A673 (cell line): Measurements from ENCODE around the gene FAM216A. TPM values are rescaled to one million over a fixed set of nuclear protein-coding genes. Genes with fewer than 3 reads are reported as not detected.

Experiments
- BruUV-seq: library from RNA; stranded (reverse); fragments of 400-500 nt; replicated peaks from 2 replicates; lab custom pipeline; 2021; lab: Mats Ljungman, UMichigan
- CTCF ChIA-PET: fragments of 300-600 bp; sonication (Branson Sonifier 250); formaldehyde crosslinking; loops from one replicate; lab custom pipeline; 2022; ENCODE audit warnings: antibody characterized with exemption; lab: Charles Lee
- POLR2A ChIA-PET: fragments of 300-600 bp; sonication (Branson Sonifier 250); formaldehyde crosslinking; loops from one replicate; lab custom pipeline; 2022; ENCODE audit warnings: antibody characterized with exemption; ENCODE audit not compliant: low non-redundant PET; lab: Charles Lee
- DNase-seq: peaks from one replicate; pipeline ENCODE4 v3.0.0-alpha.2; 2015; ENCODE audit warnings: low spot score
- H3K27ac ChIP-seq: fragments of 200-600 bp; sonication (generic); 2 replicates; pipeline ENCODE4 v1.5.1; 2016; ENCODE audit warnings: mixed run types, low read depth, mild to moderate bottlenecking, mixed read lengths, antibody characterized with exemption, low read length; ENCODE audit not compliant: poor library complexity, severe bottlenecking
- H3K27me3 ChIP-seq: fragments of 200-600 bp; sonication (generic); replicated peaks from 2 replicates; pipeline ENCODE4 v1.6.1; 2017; ENCODE audit warnings: mixed run types, low read depth, mild to moderate bottlenecking, mixed read lengths, antibody characterized with exemption, low read length; ENCODE audit not compliant: insufficient read depth, poor library complexity
- H3K36me3 ChIP-seq: fragments of 200-600 bp; sonication (generic); 2 replicates; pipeline ENCODE4 v1.6.1; 2016; ENCODE audit warnings: mixed run types, mild to moderate bottlenecking, mixed read lengths, antibody characterized with exemption, low read length; ENCODE audit not compliant: insufficient read depth, poor library complexity, severe bottlenecking
- H3K4me1 ChIP-seq: fragments of 200-600 bp; sonication (generic); 2 replicates; pipeline ENCODE4 v1.6.1; 2017; ENCODE audit warnings: mixed run types, mild to moderate bottlenecking, mixed read lengths, antibody characterized with exemption, low read length; ENCODE audit not compliant: insufficient read depth, poor library complexity, severe bottlenecking
- H3K4me3 ChIP-seq: fragments of 200-600 bp; sonication (generic); 2 replicates; pipeline ENCODE4 v1.5.1; 2016; ENCODE audit warnings: low read depth, mixed run types, mild to moderate bottlenecking, mixed read lengths, low read length; ENCODE audit not compliant: poor library complexity, severe bottlenecking
- H3K9me3 ChIP-seq: fragments of 200-600 bp; sonication (generic); 2 replicates; pipeline ENCODE4 v1.6.1; 2016; ENCODE audit warnings: mixed run types, low read depth, mild to moderate bottlenecking, mixed read lengths, antibody characterized with exemption, low read length; ENCODE audit not compliant: poor library complexity, severe bottlenecking
- CTCF ChIP-seq: fragments of 300-800, 200-600 bp; sonication (generic); conservative IDR thresholded peaks from 2 replicates; pipeline ENCODE4 v1.5.1; 2017; ENCODE audit warnings: low read depth, mild to moderate bottlenecking, antibody characterized with exemption, low read length, moderate library complexity, mixed read lengths
- EZH2 ChIP-seq: fragments of 200-600 bp; sonication (generic); IDR thresholded peaks from 2 replicates; pipeline ENCODE4 v1.6.1; 2017; ENCODE audit warnings: borderline replicate concordance, low read depth, mild to moderate bottlenecking, mixed read lengths, antibody characterized with exemption, low read length; ENCODE audit not compliant: poor library complexity, severe bottlenecking
- intact Hi-C: fragments of 100-400 bp; cut with micrococcal nuclease; formaldehyde crosslinking; loops from one replicate; pipeline ENCODE4 v1.10.0; 2022; ENCODE audit not compliant: unreplicated experiment
- total RNA-seq: library from RNA; stranded (reverse); gene quantifications from 2 replicates; pipeline ENCODE4 v1.2.3, GENCODE V29; 2021

Gene FAM216A
- total RNA-seq, 1 experiment from 2014 or later = 14.0 TPM

GRCh38 chr12:110431957-110432587 lies 36.6 kb upstream of the FAM216A start:
- peaks cover 28% of the 10 kb centered on the region for H3K36me3 ChIP-seq
- no peak for DNase-seq
- no peaks in the 10 kb centered on the region for H3K27me3 ChIP-seq
- ChIA-PET CTCF (interaction anchor here (0.5 to 1.3 kb wide), 18 partner anchors 10 to 490 kb away, joined by 3 to 16 read pairs (median 4); partner anchors contain the start of genes ARPC3, FAM216A, GIT2 and GPN3), POLR2A (interaction anchor here (0.7 kb wide), 1 partner anchor 65 kb away, joined by 5 read pairs; no protein-coding TSS in a partner anchor)
- H3K27ac ChIP-seq = no peak overlapping the region
- no peaks in the 10 kb centered on the region for H3K9me3 ChIP-seq
- intact Hi-C loops = loop anchor here (1.0 kb wide), 1 partner anchor 332 kb away; no protein-coding TSS in a partner anchor
- no peak for TF ChIP-seq EZH2
- no peak for TF ChIP-seq CTCF
- no TSS peak for BruUV-seq
- no peaks in the 10 kb centered on the region for H3K4me1 ChIP-seq
- peak overlapping the region; percentile 57 for H3K4me3 ChIP-seq

GRCh38 chr12:110436231-110436630 lies 32.4 kb upstream of the FAM216A start:
- H3K4me1 ChIP-seq = no peaks in the 10 kb centered on the region
- no peak for DNase-seq
- H3K9me3 ChIP-seq = no peaks in the 10 kb centered on the region
- TF ChIP-seq EZH2 = no peak
- no peak for TF ChIP-seq CTCF
- no TSS peak for BruUV-seq
- ChIA-PET CTCF (no interaction called here), POLR2A (no interaction called here)
- H3K27ac ChIP-seq = no peak overlapping the region
- no peaks in the 10 kb centered on the region for H3K27me3 ChIP-seq
- no peak overlapping the region for H3K4me3 ChIP-seq
- intact Hi-C loops = no loop called here
- H3K36me3 ChIP-seq = peaks cover 46% of the 10 kb centered on the region

- intact Hi-C loops = no loop called here
- TF ChIP-seq CTCF (no peak), EZH2 (no peak)
- Histone ChIP-seq H3K27ac (no peak overlapping the region), H3K4me3 (no peak overlapping the region), H3K36me3 (peaks cover 38% of the 10 kb centered on the region), H3K9me3 (no peaks in the 10 kb centered on the region), H3K27me3 (no peaks in the 10 kb centered on the region), H3K4me1 (no peaks in the 10 kb centered on the region)
- no peak for DNase-seq
- no TSS peak for BruUV-seq
- POLR2A ChIA-PET = no interaction called here
- CTCF ChIA-PET = interaction anchor here (0.7 kb wide), 1 partner anchor 13 kb away, joined by 3 read pairs; no protein-coding TSS in a partner anchor
Measured at GRCh38 chr12:110444455-110444854, 24.2 kb upstream of the FAM216A start.
